WI38 (cell line): ENCODE measurements around the gene COL26A1.

Experiments
- H3K4me3 ChIP-seq: 2 replicates; pipeline ENCODE4 v1.5.1; 2011; ENCODE audit warnings: low read depth, mild to moderate bottlenecking, control low read depth, low read length
- CTCF ChIP-seq: IDR thresholded peaks from 2 replicates; pipeline ENCODE4 v1.5.1; 2012; ENCODE audit warnings: low read depth, mild to moderate bottlenecking, control low read depth, low read length

Gene COL26A1

DNA sequence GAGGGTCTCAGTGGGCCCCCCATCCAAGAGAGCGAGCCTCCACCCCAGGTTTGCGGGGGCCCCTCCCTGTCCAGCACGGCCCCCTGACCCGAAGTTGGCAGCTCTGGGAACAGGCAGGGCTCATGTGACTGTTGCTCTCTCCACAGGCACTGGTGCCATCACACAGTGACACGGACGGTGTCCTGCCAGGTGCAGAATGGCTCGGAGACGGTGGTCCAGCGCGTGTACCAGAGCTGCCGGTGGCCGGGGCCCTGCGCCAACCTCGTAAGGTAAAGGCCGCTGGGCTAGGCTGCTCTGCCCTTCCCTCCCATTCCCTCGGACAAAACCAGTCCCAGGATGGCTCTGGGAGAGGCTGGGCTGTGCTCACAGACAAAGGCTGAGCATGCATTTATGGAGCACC is 57.2 kb downstream of the COL26A1 start:
- no peak overlapping the region for H3K4me3 ChIP-seq
- no peak for TF ChIP-seq CTCF

DNA sequence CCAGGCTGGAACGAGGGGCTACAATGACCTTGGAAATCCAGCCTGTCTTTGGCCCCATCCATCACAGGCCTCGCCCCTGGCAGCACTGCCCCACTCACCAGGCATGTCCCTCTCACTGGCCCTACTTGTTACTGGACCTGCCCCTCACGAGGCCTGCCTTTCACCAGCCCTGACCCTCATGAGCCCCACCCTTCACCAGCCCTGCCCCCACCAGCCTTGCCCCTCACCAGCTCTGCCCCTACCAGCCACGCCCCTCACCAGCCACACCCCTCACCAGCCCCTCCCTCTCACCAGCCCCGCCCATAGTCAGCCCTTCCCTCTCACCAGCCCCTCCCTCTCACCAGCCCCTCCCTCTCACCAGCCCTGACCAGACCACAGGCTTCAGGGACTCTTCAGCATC is 57.8 kb downstream of the COL26A1 start:
- H3K4me3 ChIP-seq, result no peak overlapping the region
- TF ChIP-seq CTCF, result no peak

- H3K4me3 ChIP-seq, result no peak overlapping the region
- TF ChIP-seq CTCF, result no peak
These were observed 59.9 kb downstream of the COL26A1 start for GRCh38 chr7:101422356-101423195.

DNA sequence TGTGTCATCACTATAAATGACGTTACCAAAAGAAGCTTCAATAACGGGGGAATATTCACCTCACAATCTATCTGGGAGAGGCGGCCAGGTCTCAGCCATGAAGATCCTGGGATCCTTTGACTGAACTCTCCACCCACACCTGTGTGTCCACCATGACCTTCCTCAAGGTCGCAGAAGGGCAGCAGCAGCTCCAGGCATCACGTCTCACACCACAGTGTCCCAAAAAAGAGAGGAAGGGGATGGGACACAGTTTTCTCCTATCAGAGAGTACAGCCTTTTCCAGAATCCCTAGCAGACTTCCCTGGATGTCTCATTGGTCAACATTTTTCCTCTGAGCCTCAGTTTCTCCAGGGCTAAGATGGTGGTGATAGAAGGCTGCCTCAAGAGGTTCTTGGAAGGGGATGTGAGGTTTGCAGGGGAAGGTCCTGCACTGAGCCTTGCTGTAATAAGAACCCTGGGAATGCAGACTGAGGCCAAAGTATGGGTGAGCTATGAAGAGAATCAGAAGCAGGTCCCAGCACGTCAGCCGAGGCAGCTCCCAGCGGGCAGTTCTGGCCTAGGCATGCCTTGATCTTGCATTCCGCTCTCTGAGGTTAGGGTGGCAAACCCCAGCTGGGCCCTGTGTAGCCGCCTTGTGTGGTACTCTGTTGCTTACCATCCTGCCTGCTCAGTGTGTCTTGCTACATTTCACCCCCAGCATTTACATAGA is 63.8 kb downstream of the COL26A1 start:
- no peak for TF ChIP-seq CTCF
- H3K4me3 ChIP-seq, result no peak overlapping the region

GRCh38 chr7:101428093-101428866 is 65.6 kb downstream of the COL26A1 start:
- no peak for TF ChIP-seq CTCF

GRCh38 chr7:101432316-101432715 is 69.6 kb downstream of the COL26A1 start:
- TF ChIP-seq CTCF, result no peak
- no peak overlapping the region for H3K4me3 ChIP-seq

More at GRCh38 chr7:101428093-101428866, 65.6 kb downstream of the COL26A1 start:
- no peak overlapping the region for H3K4me3 ChIP-seq
